ENCODE results near the gene KREMEN2.

KREMEN2 gene

GRCh38 chr16:2955779-2956578 lies 8.1 kb upstream of the KREMEN2 start:
- no peaks in the 10 kb centered on the region for H3K36me3 ChIP-seq (ENCODE audit: insufficient read depth)
- no peak overlapping the region for H3K4me3 ChIP-seq (IDR thresholded peaks at IDR 0.05; ENCODE audit: insufficient read depth, low read depth, low read length)
- H3K79me2 ChIP-seq (ENCODE audit: insufficient read depth, low read depth) = no peaks in the 10 kb centered on the region
- peaks cover 59% of the 10 kb centered on the region for H3K4me1 ChIP-seq (ENCODE audit: low read depth, poor library complexity, severe bottlenecking)
- H2AFZ ChIP-seq (ENCODE audit: low read depth) = no peak overlapping the region
- TF ChIP-seq CTCF (conservative IDR thresholded peaks at IDR 0.05; ENCODE audit: low read depth, low read length) = no peak
- no peak overlapping the region for H3K4me2 ChIP-seq
- H3K27ac ChIP-seq = no peak overlapping the region
- H4K20me1 ChIP-seq (ENCODE audit: insufficient read depth) = no peaks in the 10 kb centered on the region
- H3K27me3 ChIP-seq (ENCODE audit: insufficient read depth, low read depth) = peaks cover 30% of the 10 kb centered on the region
- no peak overlapping the region for H3K9ac ChIP-seq

- Histone ChIP-seq H3K36me3 (ENCODE audit: insufficient read depth) (no peaks in the 10 kb centered on the region), H3K27ac (no peak overlapping the region), H3K4me1 (ENCODE audit: low read depth, poor library complexity, severe bottlenecking) (peaks cover 59% of the 10 kb centered on the region), H3K4me2 (no peak overlapping the region), H3K79me2 (ENCODE audit: insufficient read depth, low read depth) (no peaks in the 10 kb centered on the region), H2AFZ (ENCODE audit: low read depth) (no peak overlapping the region), H3K27me3 (ENCODE audit: insufficient read depth, low read depth) (peaks cover 30% of the 10 kb centered on the region), H3K4me3 (IDR thresholded peaks at IDR 0.05; ENCODE audit: insufficient read depth, low read depth, low read length) (no peak overlapping the region), H3K9ac (no peak overlapping the region), H4K20me1 (ENCODE audit: insufficient read depth) (no peaks in the 10 kb centered on the region)
- no peak for TF ChIP-seq CTCF (conservative IDR thresholded peaks at IDR 0.05; ENCODE audit: low read depth, low read length)
These were observed 7.5 kb upstream of the KREMEN2 start for GRCh38 chr16:2956579-2956956.

- no peak for TF ChIP-seq CTCF (conservative IDR thresholded peaks at IDR 0.05; ENCODE audit: low read depth, low read length)
- no peaks in the 10 kb centered on the region for H4K20me1 ChIP-seq (ENCODE audit: insufficient read depth)
- H3K36me3 ChIP-seq (ENCODE audit: insufficient read depth) = no peaks in the 10 kb centered on the region
- H3K27ac ChIP-seq = no peak overlapping the region
- no peak overlapping the region for H3K4me3 ChIP-seq (IDR thresholded peaks at IDR 0.05; ENCODE audit: insufficient read depth, low read depth, low read length)
- H3K4me2 ChIP-seq = peak overlapping the region; percentile 61
- no peaks in the 10 kb centered on the region for H3K79me2 ChIP-seq (ENCODE audit: insufficient read depth, low read depth)
- H3K27me3 ChIP-seq (ENCODE audit: insufficient read depth, low read depth) = peaks cover 32% of the 10 kb centered on the region
- peaks cover 51% of the 10 kb centered on the region for H3K4me1 ChIP-seq (ENCODE audit: low read depth, poor library complexity, severe bottlenecking)
- no peak overlapping the region; the same call in 1 of the 2 replicates for H2AFZ ChIP-seq (ENCODE audit: low read depth)
- no peak overlapping the region for H3K9ac ChIP-seq
These were observed 4.9 kb upstream of the KREMEN2 start for GRCh38 chr16:2959206-2959605.

GRCh38 chr16:2960183-2961010 lies 3.7 kb upstream of the KREMEN2 start:
- H3K27me3 ChIP-seq (ENCODE audit: insufficient read depth, low read depth) = peaks cover 30% of the 10 kb centered on the region
- no peaks in the 10 kb centered on the region for H4K20me1 ChIP-seq (ENCODE audit: insufficient read depth)
- H3K4me2 ChIP-seq = no peak overlapping the region
- H3K9ac ChIP-seq = no peak overlapping the region
- no peaks in the 10 kb centered on the region for H3K79me2 ChIP-seq (ENCODE audit: insufficient read depth, low read depth)
- no peak overlapping the region for H2AFZ ChIP-seq (ENCODE audit: low read depth)
- H3K36me3 ChIP-seq (ENCODE audit: insufficient read depth) = no peaks in the 10 kb centered on the region
- no peak overlapping the region for H3K27ac ChIP-seq
- TF ChIP-seq CTCF (conservative IDR thresholded peaks at IDR 0.05; ENCODE audit: low read depth, low read length) = no peak
- peaks cover 56% of the 10 kb centered on the region for H3K4me1 ChIP-seq (ENCODE audit: low read depth, poor library complexity, severe bottlenecking)
- no peak overlapping the region for H3K4me3 ChIP-seq (IDR thresholded peaks at IDR 0.05; ENCODE audit: insufficient read depth, low read depth, low read length)
